ENCODE measurements around the gene ABCA4.
"Not testable (repeated sequence)": the region's sequence is repeated elsewhere in the genome, so short reads cannot be mapped to it uniquely, and the experiment has no call there.

ABCA4 gene

GRCh38 chr1:94120991-94121390, at the start of gene ABCA4:
ABCA4 (minus strand) TSS chr1:94121148; CDS start chr1:94121045, 103 bp downstream.
- TF ChIP-seq CTCF (IDR thresholded peaks at IDR 0.05; ENCODE audit: borderline replicate concordance, control extremely low read depth, extremely low read depth, insufficient read depth, missing control alignments), result no peak
- DNase-seq (ENCODE audit: low spot score), result no peak
- in situ Hi-C loops (cut with MboI; ENCODE audit: low sequenced_read_pairs, unreplicated experiment), result no loop called here

GRCh38 chr1:94169126-94169525, 48.2 kb upstream of the ABCA4 start:
- in situ Hi-C loops (cut with MboI; ENCODE audit: low sequenced_read_pairs, unreplicated experiment), result no loop called here
- no peak for TF ChIP-seq CTCF (IDR thresholded peaks at IDR 0.05; ENCODE audit: borderline replicate concordance, control extremely low read depth, extremely low read depth, insufficient read depth, missing control alignments)
- no peak for DNase-seq (ENCODE audit: low spot score)

GRCh38 chr1:94165843-94166242, 44.9 kb upstream of the ABCA4 start:
- no peak for TF ChIP-seq CTCF (IDR thresholded peaks at IDR 0.05; ENCODE audit: borderline replicate concordance, control extremely low read depth, extremely low read depth, insufficient read depth, missing control alignments)
- DNase-seq (ENCODE audit: low spot score), result no peak
- in situ Hi-C loops (cut with MboI; ENCODE audit: low sequenced_read_pairs, unreplicated experiment), result no loop called here

- in situ Hi-C loops (cut with MboI; ENCODE audit: low sequenced_read_pairs, unreplicated experiment); DNase-seq (ENCODE audit: low spot score): not testable (repeated sequence)
Measured at GRCh38 chr1:94164885-94165284, 43.9 kb upstream of the ABCA4 start.

GRCh38 chr1:94164121-94164520, 43.2 kb upstream of the ABCA4 start:
- in situ Hi-C loops (cut with MboI; ENCODE audit: low sequenced_read_pairs, unreplicated experiment); DNase-seq (ENCODE audit: low spot score): not testable (repeated sequence)

- in situ Hi-C loops (cut with MboI; ENCODE audit: low sequenced_read_pairs, unreplicated experiment); DNase-seq (ENCODE audit: low spot score): not testable (repeated sequence)
Measured at GRCh38 chr1:94163249-94163648, 42.3 kb upstream of the ABCA4 start.

- in situ Hi-C loops (cut with MboI; ENCODE audit: low sequenced_read_pairs, unreplicated experiment), result no loop called here
- no peak for DNase-seq (ENCODE audit: low spot score)
- no peak for TF ChIP-seq CTCF (IDR thresholded peaks at IDR 0.05; ENCODE audit: borderline replicate concordance, control extremely low read depth, extremely low read depth, insufficient read depth, missing control alignments)
Measured at GRCh38 chr1:94160811-94161210, 39.9 kb upstream of the ABCA4 start.

GRCh38 chr1:94156096-94156625, 35.2 kb upstream of the ABCA4 start:
- no peak for DNase-seq (ENCODE audit: low spot score)
- TF ChIP-seq CTCF (IDR thresholded peaks at IDR 0.05; ENCODE audit: borderline replicate concordance, control extremely low read depth, extremely low read depth, insufficient read depth, missing control alignments), result no peak
- in situ Hi-C loops (cut with MboI; ENCODE audit: low sequenced_read_pairs, unreplicated experiment), result no loop called here

All from GM13976 (cell line).